NOMO-1 (cell line): ENCODE measurements around the gene POLR2J.
"Not testable (repeated sequence)": the region's sequence is repeated elsewhere in the genome, so short reads cannot be mapped to it uniquely, and the experiment has no call there.

ENCODE experiments used
- DNase-seq, 2 experiments: peaks; one replicate each; lab custom pipeline; 2025; ENCODE audit not compliant: unreplicated experiment in 2 of 2; lab: John Stamatoyannopoulos, UW

The POLR2J gene

DNA sequence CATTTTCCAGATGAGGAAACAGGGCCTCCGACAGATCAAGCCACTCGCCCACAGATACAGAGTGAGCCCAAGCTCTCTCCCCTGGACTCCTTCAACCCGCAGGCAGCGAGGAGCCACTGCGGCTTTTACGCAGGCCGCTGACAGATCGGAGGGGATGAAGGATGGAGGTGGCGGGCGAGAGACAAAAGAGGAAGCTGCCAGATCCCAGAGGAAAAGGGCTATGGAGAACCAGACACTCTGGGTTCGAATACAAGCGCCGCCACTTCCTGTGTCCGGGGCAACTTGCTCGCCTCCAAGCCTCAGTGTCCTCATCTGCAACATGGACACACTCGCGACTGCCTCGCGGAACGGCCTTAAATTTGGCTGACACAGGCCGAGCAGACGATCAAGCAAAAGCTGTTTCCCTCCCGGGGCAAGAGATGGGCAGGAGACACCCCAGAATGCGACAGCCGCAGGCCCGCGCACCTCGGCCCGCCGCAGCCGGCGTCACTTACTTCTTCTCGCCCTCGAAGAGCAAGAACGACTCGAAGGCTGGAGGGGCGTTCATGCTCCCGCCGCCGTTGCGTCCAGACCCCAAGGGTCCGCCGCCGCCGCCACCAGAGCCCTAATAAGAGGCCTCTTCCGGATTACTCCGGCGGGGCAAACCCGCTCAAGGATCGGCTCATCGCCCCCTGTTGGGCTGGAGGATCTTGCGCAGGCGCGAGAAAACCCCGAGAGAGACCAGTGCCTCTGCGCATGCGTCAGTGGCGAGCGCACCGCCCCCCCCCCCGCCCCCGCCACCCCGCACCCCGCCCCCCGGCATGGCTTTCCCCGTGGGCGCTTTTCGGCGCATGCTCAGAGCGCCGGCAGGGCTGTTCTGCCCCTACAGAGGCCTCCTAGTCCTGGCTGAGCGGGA lies at the start of gene POLR2J:
Gene POLR2J (minus strand): TSS at position 609 of the 895 bp plus-strand sequence. CDS start 62 bp downstream, at position 547.
- not testable (repeated sequence) for DNase-seq

DNA sequence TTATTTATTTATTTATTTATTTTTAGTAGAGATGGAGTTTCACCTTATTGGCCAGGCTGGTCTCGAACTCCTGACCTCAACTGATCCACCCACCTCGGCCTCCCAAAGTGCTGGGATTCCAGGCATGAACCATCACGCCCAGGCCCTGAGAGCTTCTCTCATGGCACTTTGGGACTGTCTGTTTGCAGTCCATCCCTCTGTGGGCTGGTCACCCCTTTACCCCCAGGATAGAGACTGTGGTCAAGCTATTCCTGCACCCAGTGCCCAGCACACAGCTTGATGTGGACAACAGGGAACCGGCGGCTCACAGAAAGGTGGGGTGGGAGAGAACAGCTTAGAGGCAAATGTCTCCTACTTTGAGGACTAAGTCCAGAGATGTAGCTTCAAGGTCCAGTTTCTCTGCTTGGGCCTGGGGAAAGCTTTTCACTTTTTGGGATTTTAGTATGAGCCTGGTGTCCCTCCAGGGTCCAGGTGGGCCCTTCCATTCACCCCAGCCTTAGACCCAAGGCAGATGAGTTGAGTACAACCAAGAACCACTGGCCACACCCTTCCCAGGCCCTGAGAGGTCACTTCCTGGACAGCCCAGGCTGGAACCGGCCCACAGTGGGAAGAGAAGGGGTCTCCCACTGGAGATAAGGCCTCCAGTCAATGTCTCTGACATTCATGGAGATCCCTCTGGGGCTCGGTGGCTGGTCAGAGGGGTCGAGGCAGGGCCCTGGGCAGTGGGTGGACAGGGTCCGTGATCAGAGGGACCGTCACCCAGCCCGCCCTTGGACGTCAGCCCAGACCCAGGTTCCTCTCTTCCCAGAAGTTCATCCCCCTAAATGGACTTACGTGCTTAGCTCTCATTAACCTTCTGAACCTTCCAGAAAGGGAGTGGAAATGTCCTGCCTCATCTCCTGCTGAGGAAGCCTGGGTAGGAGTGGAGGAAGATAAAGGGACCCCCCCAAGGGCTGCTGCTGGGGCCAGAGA lies 49.4 kb upstream of the POLR2J start:
- not testable (repeated sequence) for DNase-seq

DNA sequence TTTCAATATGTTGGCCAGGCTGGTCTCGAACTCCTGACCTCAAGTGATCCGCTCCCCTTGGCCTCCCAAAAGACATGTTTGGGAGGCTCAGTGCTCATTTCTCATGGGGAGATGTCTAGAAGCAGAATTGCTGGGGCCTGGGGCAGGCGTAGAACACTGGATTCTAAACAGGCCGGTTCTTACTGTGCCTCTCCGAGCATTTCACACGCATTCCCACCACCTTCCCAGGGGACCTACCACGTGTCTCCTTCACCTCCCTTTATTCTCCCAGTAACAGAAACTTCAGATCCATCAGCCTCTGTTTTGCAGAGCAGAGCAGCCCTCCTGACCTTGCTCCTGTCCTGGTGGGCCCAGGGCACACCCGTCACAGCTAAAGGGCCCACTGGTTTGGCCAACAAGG lies 48.5 kb upstream of the POLR2J start:
- not testable (repeated sequence) for DNase-seq

DNA sequence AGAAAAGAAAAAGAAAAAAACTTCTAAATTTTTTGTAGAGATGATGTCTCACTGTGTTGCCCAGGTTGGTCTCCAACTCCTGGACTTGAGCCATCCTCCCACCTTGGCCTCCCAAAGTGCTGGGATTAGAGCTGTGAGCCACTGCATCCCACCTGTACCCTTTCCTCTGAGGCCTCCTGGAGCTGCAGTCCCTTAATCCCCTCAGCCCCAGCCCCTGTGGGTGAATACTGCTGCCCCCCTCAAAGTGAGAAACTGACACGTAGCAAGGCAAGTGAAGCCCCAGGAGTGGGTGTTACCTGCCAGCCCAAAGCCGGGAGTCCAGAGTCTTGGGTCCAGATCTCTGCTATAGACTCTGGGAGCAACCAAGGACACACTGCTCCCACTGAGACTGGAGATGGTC lies 46.1 kb upstream of the POLR2J start:
- DNase-seq = not testable (repeated sequence)

DNA sequence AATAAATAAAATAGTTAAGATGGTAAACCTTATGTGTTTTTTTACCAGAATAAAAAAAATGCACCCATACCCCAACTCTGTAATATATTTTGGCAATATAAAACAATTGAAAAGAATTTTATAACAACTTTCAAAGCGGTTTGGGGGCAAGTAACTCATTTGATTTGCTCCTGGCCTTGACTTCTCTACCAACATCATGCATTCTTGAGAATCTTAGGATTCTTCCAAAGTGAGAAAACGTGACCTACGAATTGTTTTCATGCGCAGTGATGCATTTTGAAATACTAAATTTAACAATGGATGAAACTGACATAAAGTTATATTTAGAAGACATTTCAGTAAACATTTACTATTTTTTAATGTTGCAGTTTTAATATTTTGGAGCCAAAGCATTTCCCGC lies 42.1 kb upstream of the POLR2J start:
- not testable (repeated sequence) for DNase-seq

DNA sequence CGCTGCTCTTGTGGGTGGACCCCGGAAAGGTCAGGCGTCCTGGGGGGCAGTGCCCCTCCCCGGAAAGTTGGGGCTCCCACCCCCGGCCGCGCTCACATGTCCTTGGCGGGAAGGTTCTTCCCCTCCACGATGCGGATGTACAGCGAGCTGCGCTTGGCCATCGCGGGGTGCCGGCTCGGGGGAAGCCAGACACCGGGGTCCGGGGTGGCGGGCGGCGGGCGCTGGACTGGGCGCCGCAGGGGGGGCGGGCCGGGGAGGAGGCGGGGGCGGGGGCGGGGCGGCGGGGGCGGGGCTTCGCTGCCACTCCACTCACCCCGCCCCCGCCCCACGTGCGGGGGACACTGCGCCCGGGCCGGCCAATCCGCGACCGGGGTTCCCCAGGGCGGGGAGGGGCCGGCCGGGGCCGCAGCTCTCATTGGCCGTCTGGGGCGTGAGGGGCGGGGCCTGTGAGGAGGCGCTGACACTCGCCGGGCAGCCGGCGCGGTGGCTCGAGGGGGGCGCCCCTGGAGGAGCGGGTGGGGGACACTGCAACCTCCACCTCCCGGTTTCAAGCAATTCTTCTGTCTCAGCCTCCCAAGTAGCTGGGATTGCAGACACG lies 38.9 kb upstream of the POLR2J start, which contains the start of gene RASA4B:
Gene RASA4B (minus strand): TSS at position 228 of the 598 bp plus-strand sequence. CDS start 67 bp downstream, at position 161.
- DNase-seq = not testable (repeated sequence)

DNA sequence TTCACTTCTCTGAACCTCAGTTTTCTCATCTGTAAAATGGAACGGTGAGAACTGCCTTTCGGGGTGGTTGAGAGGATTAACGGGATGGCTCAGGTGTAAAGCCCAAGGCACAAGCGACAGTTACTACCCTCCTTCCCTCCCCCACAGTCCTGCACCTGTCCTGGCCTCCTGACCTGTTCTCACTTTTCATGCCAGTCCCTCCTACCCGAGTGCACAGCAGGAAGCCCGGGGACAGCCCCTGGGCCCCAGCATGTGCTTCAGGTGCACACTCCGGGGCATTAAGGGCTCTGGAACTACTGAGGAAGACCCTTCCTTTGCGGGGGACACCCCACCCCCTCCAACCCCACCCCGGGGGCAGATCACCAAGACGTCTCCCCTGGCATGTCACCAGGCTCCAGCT lies 38.2 kb upstream of the POLR2J start:
- not testable (repeated sequence) for DNase-seq

DNA sequence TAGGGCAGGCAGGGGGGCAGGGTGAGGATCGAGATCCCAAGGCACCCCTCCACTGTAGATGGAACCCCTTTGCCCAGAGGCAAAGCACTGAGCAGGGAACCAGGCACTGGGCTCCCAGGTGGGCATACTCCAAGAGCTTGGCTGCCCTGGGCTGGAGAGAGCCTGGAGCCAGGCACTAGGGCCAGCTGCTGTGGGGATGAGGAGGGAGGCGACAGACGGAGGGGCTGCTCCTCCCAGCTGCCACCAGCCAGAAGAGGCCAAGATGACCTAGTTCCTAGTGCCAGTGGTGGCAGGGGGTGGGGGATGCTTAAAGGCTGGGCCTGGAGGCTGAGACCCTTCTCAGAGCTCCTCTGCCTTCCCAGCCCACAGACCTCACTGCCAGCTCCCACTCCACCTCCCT lies 37.2 kb upstream of the POLR2J start:
- DNase-seq = not testable (repeated sequence)

DNA sequence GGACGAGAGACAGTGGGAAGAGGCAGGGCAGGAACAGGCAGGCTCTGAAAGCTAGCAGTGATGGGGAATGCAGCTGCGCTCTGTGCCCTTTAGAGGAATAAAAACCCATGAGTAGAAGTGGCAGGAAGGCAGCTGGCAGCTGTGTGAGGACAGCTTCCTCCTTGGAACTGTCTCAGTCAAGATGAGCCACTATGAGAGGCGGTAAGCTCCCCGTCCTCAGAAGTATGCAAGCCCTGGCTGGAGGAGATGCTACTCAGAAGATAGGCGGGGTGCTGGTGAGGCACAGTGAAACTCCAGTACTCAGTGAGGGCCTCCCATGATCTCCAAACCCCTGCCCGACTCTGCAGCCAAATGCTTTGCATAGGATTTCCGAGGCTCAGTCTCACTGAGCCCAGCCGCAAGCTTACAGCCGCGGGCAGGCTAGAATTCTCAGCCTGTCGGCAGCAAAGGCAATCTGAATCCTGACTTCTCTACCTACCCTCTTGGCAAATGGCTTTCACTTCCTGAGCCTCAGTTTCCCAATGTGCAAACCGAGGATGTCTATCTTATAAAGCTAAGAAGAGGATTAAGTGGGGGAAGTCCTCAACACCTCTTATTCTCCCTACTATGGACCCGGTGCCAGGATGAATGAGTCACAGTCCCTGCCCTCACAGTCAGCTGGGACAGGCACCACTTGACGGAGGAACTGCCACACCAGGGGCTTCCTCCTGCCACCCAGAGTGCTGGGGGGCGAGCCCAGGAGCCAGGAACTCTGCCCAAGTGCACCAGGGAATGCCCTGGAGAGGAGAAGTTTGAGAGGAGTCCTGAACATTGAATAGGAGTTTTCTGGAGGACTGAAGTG lies 36.4 kb upstream of the POLR2J start:
- DNase-seq = not testable (repeated sequence)

DNA sequence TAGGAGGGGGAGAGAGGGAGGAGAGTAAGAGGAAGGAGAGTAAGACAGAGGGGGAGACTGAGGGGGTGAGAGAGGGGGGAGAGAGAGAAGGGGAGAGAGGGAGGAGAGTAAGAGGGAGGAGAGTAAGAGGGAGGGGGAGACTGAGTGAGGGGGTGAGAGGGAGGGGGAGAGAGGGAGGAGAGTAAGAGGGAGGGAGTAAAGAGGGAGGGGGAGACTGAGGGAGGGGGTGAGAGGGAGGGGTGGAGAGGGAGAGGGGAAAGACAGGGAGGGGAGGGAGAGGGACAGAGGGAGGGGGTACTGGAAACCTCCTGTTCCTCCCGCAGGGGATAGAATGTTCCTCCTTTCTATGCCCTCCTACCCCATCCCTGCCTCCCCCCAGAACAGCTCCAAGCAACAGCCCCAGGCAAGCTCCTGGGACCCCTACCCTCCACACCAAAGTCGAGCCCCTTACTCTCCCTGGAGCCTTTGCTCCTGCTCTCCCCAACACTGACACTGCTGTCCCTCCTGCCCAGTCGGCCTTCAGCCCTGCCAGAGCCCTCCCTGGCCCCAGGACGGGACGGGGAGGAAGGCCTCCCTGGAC lies 34.0 kb upstream of the POLR2J start:
- DNase-seq = not testable (repeated sequence)

DNA sequence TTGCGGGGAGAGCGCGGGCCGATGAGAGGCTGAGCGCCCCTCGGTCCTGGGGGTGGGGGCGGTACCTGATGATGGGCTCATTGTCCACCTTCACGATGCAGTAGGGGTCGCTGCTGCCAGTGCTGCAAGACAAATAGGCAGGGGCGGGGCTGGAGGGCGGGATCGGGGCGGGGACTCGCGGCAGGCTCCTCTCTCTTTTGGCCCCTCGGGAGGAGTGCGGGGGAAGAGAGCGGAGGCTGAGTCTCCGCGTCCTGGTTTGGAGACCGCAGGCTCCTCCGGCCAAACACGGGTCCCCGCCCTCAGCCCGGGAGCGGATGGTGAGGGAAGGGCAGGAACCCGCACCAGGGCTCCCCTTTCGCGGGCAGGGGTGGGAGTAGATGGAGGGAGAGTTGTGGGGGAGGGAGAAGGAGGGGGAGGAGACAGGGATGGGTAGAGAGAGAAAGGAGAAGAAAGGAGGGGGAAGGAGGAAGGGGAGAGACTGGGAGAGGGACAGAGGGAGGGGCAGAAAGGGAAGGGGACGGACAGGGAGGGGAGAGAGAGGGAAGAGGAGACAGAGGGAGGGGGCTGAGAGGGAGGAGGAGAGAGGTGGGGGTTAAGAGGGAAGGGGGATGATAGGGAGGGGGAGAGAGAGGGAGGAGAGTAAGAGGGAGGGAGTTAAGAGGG lies 33.3 kb upstream of the POLR2J start:
- DNase-seq = not testable (repeated sequence)

DNA sequence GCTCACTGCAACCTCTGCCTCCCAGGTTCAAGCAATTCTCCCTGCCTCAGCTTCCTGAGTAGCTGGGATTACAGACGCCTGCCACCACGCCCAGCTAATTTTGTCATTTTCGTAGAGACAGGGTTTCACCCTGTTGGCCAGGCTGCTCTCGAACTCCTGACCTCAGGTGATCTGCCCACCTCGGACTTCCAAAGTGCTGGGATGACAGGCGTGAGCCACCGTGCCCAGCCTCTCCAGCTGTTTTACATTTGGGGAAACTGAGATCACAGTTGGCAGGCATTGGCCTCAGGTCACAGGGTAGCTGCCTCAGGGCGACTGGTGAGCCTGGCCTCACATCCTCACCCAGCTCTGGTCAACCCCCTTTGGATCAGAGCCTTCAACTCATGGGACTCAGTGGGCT lies 31.9 kb upstream of the POLR2J start:
- DNase-seq = not testable (repeated sequence)

DNA sequence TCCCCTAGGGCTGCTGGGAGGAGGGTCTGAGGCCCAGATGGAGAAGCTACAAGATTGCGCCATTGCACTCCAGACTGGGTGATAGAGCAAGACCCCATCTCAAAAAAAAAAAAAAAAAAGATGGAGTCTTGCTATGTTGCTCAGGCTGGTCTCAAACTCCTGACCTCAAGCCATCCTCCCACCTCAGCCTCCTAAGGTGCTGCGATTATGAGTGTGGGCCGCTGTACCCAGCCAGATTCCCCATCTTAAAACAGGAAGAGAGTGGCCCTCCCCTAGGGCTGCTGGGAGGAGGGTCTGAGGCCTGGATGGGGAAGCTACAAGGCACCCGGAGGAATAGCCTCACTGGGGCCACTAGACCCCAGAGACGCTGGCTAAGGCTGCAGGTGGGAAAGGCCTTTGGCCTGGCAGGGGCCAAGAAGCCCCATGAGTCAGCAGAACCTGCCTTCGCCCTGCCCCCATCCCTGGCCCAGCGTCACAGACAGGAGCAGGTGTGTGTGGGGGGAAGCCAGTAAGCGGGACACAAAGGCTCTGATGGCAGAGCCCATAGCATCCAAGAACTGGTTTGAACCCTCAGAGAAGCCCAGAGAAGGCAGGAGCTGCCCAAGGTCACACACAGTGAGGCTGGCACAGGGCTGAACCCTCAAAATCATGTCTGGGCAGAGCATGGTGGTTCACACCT lies 28.8 kb upstream of the POLR2J start:
- not testable (repeated sequence) for DNase-seq

DNA sequence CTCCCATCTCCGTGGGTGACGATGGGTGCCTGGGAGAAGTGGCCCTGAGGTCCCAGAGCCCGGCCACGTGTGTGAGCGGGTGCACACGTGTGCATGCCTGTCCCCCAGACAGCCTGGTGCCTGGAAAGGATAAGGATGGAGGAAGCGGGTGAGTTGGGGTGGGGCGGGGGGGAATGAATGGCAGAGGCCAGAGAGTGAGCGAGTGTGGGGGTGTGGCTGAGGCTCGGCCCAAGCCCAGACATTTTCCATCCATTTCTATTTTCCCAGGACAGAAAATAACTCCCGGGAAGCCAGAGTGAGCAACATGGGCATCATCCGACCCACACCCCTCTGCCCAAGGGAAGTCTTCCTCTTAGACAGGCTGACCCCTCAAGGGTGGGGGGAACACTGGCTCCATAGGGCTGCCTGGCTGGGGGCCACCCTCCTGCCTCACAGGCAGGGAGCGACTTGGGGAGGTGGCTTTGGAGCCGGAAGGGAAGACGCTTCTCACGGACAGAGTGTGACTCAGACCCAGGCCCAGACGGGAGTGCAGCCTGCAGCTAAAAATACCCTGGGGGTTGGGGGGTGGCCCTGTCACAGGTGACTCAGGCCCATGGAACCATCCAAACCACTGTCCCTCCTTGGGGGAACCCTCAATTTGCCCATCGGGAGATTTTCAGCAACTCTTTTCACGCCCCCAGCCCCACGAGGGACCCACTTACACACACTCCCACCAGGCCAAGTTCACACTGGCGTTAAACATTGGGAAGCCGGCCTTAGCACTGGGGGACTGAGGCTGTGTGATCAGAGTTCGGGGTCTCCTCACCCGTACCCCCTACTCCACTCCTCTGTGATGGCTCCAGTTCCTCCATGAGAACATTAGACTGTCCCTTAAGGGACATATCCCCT lies 26.8 kb upstream of the POLR2J start:
- DNase-seq = not testable (repeated sequence)

DNA sequence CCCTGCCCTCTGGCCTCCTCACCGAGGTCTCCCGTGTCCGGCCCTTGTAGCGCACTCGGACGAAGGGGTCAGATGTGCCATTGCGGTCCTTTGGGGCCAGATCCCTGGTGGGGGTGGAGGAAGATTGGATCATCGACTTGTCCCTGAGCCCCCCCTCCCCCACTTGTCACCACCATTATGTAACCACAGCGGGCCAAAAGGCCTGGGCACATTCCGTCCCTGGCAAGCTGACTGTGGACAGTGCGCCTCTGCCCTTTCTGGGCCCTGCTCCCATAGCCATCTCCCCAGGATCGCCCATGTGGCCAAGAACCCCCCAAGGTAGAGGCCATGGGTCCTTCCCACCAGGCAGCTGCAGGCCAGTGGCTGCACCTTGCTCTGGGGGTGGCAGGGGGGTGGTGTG lies 24.4 kb upstream of the POLR2J start:
- DNase-seq = not testable (repeated sequence)

DNA sequence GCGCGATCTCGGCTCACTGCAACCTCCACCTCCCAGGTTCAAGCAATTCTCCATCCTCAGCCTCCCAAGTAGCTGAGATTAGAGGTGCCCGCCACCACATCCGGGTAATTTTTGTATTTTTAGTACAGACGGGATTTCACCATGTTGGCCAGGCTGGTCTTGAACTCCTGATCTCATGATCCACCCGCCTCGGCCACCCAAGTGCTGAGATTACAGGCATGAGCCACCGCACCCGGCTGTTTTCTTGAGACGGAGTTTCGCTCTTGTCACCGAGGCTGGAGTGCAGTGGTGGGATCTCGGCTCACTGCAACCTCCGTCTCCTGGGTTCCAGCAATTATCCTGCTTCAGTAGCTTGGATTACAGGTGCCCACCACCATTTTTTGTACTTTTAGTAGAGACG lies 19.6 kb upstream of the POLR2J start:
- not testable (repeated sequence) for DNase-seq

DNA sequence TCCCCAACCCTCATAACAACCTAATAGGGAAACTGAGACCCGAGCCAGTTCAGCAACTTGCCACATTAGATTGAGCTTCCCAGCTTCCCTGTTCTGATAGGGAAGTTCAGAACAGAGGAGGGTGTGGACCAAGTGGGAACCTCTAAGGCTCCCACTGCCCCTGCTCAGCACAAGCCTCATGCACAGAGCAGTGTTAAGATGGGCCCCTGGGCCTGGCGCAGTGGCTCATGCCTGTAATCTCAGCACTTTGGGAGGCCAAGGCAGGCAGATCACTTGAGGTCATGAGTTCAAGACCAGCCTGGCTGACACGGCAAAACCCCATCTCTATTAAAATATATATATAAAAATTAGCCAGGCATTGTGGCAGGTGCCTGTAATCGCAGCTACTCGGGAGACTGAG lies 18.6 kb upstream of the POLR2J start:
- DNase-seq = not testable (repeated sequence)
